Astrocyte (in vitro differentiated cells and primary cell): ENCODE measurements around the gene PFKFB2.

Source experiments
- CTCF ChIP-seq: IDR thresholded peaks from 2 replicates; pipeline ENCODE4 v1.5.1; 2011; ENCODE audit warnings: low read depth, mild to moderate bottlenecking, inconsistent platforms, low read length, moderate library complexity; ENCODE audit not compliant: insufficient read depth
- EZH2 ChIP-seq: IDR thresholded peaks from 2 replicates; pipeline ENCODE4 v1.6.1; 2012; ENCODE audit warnings: mild to moderate bottlenecking, low read length, inconsistent platforms; ENCODE audit not compliant: insufficient read depth

- TF ChIP-seq CTCF (no peak), EZH2 (no peak)
These were observed 18.1 kb upstream of the PFKFB2 start for GRCh38 chr1:207034998-207035397.
